ENCODE results near the gene ADAT1.
"Not testable (repeated sequence)": the region's sequence is repeated elsewhere in the genome, so short reads cannot be mapped to it uniquely, and the experiment has no call there.

ADAT1 gene

DNA sequence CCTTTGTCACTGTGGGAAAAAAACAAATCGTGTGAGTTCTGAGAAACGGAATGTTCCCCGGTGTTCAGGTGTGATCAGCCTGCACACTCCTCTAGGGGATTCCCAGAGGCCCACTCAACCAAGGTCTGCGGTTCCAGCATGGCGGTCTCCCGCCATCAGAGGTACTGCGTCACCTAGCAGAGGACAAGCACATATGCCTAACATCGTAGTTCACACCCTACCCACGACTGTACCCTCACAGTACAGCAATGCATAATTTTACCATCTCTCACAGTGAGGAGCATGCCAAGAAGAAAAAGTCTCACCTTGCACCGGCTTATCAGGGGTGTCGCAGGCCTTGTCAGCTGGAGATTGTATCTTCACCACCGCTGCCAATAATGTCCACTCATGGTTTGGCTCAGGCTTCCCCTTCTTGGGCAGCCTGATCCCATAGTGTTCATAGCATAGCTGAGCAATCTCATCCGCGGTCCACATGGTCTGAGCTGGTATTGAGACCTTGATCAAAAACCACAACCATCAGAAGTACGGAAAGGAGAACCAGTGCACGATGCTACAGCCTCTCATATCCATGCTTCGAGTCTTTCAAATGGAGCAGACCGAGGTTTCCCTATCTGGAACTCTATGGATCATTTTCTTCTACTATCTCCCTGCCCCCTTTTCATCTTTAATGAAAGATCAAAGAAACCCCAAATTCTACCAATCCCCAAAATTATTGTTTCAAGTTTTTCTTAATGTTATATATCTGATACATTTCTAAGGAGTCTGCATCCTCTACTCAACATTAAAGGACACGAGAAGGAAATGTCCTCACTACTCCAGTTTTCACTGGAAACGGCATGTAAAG, 2.5 kb downstream of the ADAT1 start:
- DNase-seq (ENCODE audit: low read depth), result no peak

DNA sequence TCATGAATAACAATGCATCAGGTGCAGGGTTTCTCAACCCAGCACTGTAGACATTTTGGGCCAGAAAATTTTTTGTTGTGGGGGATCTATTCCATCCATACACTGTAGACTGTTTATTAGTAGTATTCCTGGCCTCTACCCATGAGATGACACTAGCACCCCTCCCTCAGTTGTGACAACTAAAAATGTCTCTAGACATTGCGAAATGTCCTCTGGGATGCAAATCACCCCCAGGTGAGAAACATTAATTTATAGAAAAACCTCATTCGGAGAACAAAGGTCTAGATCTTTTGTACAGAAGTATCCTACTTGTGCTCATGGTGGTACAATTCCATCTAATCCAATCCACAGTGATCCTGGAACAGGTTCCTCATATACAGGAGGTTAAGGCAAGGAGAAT, 4.3 kb downstream of the ADAT1 start:
- no peak for DNase-seq (ENCODE audit: low read depth)

DNA sequence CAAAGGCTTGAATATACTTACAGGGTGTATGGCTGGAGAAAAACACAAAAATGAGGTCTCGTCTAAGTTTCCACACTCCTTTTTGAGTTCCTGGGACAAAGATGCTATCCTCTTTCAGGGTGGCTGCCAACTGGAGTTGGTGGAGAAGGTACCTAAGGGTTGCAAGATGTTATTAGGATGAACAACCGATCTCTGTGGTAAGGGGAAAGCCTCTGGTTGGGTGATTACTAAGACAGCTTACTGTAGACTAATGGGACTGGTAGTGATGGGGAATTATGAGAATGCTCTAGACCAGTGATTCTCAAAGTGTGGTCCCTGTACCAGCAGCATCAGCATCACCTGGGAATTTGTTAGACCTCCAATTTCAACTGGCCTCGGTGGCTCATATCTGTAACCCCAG, 6.0 kb downstream of the ADAT1 start:
- DNase-seq (ENCODE audit: low read depth), result no peak

DNA sequence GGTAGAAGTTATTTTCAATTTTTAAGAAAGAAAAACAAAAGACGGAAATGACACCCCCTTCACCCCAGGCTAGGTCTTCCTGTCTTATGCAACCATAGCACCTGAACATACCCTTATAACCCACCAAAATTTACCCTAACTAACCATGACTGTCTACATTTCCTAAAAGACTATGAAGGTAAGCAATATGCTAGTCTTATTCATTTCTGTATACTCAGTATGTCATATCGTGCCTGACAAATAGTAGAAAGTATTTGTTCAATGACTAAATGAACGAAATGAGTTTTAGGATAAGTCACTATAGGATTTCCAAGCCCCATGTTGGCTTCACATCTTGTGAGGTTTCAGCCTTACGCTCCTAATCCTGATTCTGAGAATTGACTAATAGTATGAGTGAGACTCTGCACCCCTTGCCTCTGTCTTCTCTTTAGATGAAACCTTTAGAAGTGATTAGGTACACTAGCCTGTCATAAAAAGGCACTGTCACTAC, 6.5 kb downstream of the ADAT1 start:
- no peak for DNase-seq (ENCODE audit: low read depth)

DNA sequence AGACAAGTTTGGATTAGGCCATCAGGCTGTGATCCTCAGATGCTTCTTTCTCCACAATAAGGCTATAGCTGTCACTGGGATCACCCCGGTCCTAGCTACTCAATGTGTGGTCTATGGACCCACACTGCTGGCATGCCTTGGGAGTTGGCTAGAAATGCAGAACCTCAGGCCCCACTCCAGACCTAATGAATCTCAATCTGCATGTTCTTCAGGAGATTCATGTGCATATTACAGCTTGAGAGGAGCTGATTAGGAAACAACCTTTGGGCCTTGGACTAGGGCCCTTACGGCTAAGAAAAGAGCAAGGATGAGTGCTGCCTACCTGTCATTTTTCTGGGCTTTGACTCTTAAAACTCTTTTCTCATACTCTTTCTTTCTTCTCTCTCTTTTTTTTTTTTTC, 7.5 kb downstream of the ADAT1 start:
- no peak for DNase-seq (ENCODE audit: low read depth)

DNA sequence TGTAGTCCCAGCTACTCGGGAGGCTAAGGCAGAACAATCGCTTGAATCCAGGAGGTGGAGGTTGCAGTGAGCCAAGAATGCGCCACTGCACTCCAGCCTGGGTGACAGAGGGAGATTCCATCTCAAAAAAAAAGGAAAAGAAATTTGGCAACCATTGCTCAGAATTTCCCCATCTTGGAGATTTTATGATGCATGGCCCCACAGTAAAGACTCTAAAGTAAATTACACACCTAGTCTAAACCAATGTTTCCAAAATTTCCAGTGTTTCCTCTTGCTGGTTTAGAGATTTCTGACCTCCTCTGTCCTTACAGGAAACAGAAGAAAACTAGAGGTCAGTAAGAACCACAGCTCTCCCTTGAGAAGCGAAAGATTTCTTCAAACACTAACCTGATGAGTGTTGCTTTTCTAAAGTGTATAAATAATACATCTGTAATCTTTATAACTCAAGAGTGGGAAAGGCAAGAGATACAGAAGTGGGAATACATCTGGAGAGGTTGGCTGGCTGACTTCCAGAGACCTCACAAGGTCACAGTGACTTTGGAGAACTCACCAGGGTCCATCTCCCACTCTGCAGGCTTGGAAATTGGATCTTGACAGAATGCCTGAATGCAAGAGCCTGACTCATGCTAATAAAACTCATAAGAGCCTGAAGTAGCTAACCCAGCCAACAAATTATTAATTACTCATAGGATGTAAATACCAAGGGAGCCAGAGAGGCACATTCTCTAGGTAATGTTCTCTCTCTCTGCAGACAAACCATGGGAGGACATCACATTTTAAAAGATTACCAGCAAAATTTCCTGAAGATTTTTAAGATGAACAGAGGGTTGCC, 8.8 kb downstream of the ADAT1 start:
- no peak for DNase-seq (ENCODE audit: low read depth)

DNA sequence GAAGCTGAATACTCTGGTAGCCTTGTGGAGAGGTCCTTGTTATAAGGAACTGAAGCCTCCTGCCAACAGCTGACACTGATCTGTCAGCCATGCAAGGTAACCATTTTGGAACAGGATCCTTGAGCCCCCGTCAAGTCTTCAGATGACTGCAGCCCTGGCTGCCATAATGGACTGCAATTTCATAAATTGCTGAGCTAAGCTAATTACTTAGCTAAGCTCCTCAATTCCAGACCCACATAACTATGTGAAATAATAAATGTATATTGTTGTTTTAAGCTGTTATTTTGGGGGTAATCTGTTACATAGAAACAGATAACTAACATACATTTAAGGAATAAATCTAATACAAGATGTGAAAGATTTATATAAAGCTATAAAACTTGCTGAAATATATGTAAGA, 16.6 kb downstream of the ADAT1 start:
- no peak for DNase-seq (ENCODE audit: low read depth)

DNA sequence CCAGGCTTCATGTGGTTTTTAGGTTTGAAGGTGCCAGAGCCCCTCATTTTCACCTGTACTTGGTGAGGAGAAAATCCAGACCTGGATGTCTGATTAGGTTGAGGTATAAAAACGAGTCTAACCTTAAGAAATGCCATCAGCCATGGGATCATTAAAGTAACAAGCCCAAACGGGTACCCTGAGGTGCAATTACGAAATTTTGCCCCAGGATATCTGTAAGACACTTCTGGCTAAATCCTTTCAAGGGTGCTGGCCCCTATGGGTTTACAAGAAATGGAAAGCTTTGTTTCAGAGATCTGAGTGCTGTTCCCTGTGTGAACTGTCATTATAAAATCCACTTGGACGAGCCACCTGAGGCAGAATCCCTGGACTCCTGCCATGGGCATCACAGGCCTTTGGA, 19.8 kb downstream of the ADAT1 start:
- no peak for DNase-seq (ENCODE audit: low read depth)

DNA sequence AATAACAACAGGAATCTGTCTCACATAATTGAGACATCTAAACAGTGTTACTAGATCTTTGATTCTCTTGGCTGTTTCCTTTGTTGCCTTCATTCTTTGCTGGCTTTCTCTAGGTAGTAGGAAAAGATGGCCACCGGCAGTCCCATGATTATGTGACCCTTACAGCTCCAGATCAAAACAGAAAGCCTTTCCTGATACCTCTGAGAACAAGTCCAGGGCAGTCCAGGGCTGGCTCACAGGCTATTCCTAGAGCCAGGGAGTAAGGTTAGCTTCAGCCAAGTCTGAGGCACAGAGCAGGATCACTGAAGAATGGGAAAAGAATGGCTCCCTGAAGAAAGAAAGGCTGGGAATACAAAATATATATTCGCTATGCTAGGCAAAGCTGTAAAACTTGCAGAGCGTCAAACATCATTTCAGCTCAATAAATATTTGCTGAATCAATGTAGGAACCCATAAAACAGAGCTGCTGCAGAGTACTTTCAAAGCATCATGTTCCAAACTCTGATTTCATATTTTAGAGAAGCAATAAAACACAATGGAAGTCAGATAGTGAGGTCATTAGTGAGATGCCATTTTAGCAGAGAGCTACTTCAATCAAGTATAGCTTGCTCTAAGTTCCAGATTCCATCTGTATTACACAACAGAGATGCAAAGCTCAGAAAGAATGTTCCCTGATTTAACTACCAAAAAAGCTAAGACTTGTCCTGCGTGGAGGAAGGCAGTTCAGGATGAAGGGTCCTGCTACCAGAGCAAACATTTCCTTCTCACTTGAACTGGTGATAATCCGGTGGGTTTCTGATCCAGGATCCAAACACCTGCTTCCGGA, 23.4 kb downstream of the ADAT1 start:
- no peak for DNase-seq (ENCODE audit: low read depth)

DNA sequence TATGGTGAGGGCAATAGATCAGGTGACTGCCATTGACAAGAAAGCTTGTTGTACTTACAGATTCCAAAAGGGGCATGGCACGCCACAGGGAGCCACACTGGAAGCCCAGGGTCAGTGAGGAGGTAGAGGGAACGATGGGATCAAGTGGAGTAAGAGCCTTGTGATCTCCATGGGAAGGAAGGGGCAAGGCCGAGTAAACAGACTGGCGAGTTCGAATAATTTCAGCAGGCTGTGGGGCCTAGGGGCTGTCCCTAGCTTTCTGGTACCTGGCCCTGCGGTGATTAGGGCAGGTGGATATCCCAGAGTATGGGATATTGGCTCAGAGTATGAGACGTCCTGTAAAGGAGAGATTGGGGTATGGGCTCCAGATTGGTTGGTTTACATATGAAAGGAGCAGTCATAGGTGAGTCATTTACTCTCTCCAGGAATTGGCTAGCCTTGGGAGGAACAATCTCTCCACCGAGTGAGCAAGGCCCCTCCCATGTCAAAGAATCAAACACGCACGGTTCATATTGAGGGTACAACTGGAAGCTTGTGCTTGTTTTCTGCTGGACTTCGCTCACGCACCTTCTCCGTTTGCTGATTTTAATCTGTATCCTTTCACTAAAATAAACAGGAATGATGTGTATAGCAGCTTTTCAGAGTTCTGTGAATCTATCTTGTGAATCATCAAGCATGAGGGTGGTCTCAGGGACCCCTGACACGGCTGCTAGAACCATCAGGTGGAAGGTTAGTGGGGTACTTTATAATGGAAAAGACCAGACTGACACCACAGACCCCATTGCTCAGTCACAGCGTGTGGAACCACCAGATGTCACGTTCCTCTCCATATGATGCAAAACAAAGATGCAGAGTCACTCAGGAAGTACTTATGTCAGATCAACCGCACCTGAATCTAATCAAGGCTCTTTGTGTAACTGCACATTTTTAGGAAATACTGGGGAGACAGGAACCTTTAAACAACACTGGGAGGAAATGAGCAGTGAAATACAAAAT, 29.0 kb downstream of the ADAT1 start:
- peak; percentile 73 for DNase-seq (ENCODE audit: low read depth)

DNA sequence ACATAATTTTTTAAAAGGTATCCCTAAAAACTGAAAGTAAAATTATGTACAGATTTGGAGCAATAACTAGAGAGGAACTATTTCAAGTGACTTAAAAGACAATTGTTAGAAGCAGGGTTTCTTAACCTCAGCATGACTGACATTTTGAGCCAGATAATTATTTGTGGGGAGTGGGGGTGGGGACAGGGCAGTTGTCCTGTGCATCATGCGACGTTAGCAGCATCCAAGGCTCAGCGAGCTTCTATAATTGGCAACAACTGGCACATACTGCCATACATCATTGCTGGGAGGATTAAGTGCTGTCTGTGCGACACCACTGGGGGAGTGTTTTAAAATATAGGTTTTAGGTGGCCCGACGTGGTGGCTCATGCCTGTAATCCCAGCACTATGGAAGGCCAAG, 29.8 kb downstream of the ADAT1 start:
- no peak for DNase-seq (ENCODE audit: low read depth)

DNA sequence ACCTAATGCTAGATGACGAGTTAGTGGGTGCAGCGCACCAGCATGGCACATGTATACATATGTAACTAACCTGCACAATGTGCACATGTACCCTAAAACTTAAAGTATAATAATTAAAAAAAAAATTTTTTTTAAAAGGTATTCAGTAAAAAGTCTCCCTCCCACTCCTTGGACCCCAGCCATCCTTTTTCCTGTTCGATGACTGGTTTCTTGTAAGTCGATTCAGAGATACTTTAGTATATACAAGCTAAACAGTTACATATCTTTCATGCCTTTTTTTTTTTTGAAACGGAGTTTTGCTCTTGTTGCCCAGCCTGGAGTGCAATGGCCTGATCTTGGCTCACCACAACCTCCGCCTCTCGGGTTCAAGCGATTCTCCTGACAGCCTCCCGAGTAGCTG, 31.2 kb downstream of the ADAT1 start:
- not testable (repeated sequence) for DNase-seq (ENCODE audit: low read depth)

DNA sequence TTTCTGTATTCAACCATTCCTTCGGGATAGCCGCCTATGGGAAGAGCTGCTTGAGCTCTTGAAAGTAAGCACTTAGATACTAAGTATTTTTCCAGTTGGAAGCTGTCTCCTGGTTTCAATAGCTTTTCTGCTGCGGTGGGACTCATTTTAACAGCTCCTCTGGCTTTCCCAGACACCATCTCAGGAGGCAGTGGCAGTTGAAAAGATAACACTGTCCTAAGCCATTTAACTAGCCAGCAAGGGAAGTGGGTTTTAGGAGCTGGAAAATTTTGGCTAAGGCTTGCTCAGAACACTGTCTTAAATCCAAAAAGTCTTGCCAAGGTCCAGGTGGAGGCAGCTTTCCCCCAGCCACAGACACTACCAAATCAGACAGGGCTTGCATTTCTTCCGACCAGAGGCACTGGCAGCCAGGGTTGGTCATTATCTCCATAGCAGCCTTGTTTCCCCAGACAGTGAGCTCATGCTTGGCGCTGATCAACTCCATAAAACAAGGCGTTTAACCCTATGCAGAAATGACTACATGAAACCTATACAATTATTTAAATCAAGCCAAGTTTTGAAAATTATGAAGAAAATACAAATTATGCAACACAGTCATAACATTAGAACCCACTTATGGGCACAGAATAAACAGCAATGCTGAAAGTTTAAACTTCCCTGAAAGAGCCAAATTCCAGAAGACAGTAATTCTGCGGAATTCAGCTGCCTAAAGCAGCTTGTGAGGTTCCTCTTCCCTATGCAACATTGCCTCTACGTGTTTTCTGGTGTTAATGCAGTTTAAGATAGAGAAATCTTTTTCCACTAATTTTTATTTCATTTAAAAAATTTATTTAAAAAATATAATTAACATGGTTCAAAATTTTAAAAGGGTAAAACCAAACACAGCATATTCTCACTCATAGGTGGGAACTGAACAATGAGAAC, 31.9 kb downstream of the ADAT1 start:
- DNase-seq (ENCODE audit: low read depth), result peak; percentile 53

DNA sequence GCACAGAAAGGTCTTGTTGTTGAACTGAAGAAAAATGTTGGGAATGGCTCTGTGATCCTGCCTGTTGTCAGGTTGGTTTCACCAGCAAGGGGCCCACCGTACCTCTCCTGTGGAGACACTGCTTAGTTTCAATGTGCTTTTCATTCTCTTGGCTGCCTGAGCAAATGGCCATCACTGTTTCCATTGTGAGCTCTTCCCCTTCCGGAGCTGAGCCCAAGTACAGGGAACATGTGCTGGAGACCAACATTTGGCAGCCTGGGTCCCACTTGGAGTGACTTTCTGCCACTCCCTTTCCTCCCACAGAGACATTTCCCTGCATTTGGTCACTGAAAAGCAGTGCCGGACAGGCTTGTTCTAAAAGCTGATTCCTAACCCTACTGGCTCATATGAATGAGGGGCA, 33.8 kb downstream of the ADAT1 start:
- DNase-seq (ENCODE audit: low read depth), result no peak

DNA sequence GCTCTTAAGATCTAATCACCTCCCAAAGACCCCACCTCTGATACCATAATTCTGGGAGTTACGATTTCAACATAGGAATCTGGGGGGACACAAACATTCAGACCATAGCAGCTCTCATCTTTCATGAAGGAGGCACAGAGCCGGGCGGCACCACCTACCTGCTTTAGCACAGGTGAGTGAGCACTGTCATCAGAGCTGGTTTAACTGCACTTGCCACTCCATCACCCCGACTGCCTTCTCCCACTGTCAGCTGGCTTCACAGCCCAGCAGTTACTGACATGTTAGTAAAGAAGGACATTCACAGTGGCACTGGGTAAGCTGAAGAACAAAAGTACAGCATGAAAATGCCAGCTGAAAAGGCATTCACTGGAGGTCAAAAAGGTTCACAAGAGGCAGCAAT, 34.4 kb downstream of the ADAT1 start:
- DNase-seq (ENCODE audit: low read depth), result no peak

DNA sequence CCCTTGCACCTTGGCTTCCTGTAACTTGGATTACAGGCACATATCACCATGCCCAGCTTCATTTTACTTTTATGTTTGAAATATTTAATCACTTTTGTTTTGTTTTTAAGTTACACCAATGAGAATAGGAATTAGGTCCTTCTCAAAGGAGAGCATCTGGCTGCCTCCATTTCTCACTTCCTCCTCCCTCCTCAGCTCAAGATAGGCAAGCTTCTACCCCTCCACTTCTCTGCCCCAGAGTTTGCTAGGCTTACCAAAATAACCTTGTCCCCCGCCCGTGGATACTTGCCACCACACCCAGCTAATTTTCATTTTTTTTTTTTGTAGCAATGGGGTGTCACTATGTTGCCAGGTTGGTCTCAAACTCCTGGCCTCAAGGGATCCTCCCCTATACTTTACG, 39.0 kb downstream of the ADAT1 start:
- no peak for DNase-seq (ENCODE audit: low read depth)

DNA sequence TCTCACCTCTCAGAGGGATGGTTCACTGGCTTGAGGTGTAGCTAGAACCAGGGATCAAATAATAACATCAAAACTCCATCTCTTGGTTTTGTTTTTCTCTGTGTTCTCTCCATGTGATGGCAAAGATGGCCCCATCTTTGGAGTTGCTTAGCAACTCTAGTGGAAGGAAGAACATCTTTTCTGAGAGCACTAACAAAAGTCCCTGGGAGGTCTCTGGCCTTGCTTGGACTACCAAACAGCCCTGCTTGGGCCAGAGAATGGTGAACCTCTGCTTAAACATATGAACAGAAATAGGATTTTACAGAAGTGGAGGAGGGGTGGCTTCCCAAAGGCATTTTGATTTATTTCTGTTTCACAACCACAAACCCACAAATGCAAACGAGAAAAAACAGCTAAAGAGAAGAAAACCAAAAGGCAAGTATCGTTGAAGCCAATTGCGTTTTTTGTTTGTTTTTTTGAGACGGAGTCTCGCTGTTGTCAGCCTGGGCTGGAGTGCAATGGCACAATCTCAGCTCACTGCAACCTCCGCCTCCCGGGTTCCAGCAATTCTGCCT, 43.7 kb downstream of the ADAT1 start:
- no peak for DNase-seq (ENCODE audit: low read depth)

DNA sequence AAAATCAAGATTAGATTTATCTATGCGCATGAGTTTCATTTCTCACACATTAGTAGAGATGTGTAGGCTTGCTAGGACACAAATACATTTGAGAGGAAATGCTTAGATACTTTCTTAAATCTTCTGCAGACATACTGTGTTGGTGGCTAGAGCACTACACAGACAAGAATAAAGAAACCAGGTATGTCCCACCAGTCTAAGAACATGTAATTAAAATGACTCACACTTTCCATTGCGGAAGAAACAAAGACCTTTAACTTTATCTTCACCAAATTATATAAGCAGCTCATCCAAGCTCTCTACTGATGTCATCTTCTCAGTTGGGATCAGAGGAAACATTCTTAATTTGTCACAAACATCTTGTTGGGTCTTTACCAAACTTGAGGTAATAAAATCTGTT, 44.4 kb downstream of the ADAT1 start:
- no peak for DNase-seq (ENCODE audit: low read depth)

DNA sequence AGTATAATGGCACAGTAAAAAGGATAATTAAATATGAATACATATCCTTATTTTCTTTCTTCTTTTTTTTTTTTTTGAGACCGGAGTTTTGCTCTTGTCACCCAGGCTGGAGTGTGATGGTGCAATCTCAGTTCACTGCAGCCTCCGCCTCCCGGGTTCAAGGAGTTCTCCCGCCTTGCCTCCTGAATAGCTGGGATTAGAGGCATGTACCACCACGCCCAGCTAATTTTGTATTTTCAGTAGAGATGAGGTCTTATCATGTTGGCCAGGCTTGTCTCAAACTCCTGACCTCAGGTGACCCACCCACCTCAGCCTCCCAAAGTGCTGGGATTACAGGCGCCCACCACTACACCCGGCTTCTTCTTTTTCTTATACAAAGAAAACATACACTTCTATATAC, 44.9 kb downstream of the ADAT1 start:
- no peak for DNase-seq (ENCODE audit: low read depth)

DNA sequence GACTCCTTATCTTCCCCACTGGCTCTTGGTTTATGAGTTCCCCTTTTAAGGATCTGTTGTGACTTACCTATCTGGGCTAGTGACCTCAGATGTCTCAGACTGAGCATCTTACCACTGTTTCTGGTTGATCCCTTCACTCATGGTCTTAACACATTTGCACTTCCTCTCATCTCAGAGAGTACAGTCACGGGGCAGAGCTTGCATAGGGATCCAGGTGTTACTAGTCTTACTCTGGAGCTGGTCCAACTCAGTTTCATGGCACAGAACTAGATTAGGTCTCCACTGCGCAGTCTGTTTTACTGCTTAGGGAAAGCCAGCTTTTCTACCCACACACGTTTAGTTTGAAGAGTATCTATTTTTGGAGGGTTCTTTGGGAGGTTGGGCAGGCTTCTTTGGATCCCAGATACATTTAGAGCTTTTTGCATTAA, 46.7 kb downstream of the ADAT1 start:
- DNase-seq (ENCODE audit: low read depth), result no peak

Measured in fibroblast of gingiva (primary cell).